Pons (tissue), 1 donor: Measurements from ENCODE around the gene SPACA6.

Experiments
- DNase-seq: peaks from one replicate; pipeline ENCODE4 v3.0.0-alpha.2; 2016; ENCODE audit warnings: low spot score

SPACA6 gene

DNA sequence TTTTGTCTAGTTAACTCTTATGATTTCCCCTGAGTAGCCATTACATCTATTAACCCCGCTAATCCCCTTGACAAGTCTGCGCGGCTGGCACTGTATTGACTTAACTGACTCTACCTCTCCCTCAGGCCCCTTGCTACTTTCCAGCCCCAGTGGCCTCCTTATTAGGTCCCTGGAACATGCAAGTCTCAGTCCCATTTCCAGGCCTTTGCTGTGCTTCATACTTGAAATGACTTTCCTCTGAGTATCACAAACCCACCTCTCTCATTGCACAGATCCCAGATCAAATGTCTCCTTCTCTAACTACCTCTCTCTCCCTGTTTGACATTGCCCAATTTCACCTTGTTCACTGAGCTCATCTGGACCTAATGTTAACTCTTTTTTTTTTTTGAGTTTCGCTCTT, 13.2 kb downstream of the SPACA6 start:
- DNase-seq = no peak

DNA sequence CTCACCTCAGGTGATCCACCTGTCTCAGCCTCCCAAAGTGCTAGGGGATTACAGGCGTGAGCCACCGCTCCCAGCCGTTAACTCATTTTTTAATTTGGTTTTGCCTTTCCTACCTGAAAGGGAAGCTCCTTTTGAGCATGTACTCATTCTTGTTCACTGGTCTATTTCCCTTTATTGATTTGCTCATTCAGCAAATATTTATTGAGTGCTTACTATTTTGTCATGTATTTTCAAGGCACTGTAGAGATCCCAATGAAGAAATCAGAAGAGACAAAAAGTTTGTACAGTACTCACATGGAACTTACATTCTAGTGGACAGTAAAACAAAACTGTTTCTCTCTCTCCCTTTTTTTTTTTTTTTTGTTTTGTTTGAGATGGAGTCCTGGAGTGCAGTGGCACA, 13.8 kb downstream of the SPACA6 start:
- DNase-seq = no peak

DNA sequence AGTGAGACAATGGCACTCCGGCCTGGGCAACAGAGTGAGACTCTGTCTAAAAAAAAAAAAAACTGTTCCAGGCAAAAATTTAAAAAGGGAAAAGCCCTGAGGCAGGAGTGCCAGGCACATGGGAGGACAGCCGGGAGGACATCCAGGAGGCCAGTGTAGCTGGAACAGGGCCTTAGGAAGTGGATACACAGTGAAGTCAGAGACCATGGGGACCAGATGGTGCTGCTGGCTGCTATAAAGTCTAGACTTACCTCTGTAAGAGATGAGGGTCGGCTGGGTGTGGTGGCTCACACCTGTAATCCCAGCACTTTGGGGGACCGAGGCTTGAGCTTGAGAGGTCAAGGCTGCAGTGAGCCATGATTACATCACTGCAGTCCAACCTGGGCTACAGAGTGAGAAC, 15.7 kb downstream of the SPACA6 start:
- no peak for DNase-seq

DNA sequence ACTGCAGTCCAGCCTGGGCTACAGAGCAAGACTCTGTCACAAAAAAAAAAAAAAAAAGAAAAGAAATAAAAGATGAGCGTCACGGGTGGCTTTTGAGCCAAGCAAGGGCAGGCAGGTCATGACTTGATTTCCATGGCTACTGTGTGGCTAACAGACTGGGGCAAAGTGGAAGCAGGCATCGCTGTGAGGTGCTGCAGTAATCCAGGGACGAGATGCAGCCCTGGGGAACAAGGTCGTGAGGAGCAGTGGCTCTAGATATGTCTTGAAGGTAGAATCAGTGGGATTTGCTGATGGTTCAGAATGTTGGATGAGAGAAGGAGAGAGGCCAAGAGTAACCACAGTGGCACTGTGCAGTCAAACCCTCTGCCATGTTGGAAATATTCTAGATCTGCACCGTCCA, 16.4 kb downstream of the SPACA6 start:
- no peak for DNase-seq

DNA sequence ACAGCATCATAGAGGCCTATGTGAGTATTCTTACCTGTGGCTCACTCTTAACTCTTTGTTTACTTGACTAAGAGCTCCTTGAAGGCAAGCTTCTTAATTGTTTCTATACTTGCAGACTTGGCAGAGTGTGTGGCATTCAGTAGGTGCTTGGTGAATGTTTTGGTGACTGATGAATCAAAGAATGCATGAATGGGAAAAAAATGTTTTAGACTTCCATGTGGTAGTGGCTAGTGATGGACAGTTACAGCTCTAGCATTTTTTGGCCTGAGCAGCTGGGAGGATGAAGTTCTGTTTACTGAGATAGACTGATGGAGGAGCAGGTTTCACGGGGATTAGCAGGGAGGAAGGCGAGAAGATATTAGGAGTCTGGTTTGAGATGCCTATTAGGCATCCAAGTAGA, 17.0 kb downstream of the SPACA6 start:
- DNase-seq = no peak

DNA sequence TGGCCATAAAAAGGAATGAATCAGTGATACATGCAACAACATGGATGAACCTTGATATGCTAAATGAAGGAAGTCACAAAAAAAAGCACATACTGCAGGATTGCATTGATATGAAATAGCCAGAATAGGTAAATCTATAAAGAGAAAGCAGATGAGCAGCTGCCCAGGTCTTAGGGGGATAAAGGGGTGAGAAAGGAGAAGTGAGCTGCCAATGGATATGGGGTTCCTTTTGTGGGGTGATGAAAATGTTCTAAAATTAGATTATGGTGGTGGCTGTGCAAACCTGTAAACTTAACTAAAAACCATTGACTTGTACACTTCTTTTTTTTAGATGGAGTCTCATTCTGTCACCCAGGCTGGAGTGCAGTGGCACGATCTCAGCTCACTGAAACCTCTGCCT, 18.6 kb downstream of the SPACA6 start:
- DNase-seq = no peak

DNA sequence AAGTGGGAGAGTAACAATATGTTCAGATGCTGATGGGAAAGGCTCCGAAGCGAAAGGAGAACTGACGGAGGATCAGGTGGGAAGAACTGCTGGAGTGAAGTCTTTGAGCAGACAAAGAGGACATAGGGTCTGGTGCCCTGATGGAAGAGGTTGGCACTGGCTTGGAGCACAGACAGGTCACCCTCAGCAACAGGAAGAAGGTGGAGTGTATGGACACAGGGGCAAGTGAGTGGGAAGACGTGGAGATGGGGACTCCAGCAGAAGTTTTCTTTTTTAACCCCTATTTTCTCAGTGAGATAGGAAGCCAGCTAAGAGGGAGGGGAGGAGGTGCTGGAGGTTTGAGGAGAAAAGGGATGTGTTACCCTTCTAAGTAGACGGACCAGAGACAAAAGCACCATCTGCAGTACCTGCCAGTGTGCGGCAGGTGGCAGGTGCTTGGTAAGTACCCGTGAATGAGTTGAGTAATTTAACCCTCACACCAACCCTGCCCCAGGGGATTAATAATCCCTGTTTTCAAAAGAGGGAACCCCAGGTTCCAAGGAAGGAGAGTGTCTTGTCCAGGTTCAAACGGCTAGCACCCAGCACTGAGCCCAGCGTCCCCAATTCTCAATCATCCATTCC, 19.4 kb downstream of the SPACA6 start:
- no peak for DNase-seq

DNA sequence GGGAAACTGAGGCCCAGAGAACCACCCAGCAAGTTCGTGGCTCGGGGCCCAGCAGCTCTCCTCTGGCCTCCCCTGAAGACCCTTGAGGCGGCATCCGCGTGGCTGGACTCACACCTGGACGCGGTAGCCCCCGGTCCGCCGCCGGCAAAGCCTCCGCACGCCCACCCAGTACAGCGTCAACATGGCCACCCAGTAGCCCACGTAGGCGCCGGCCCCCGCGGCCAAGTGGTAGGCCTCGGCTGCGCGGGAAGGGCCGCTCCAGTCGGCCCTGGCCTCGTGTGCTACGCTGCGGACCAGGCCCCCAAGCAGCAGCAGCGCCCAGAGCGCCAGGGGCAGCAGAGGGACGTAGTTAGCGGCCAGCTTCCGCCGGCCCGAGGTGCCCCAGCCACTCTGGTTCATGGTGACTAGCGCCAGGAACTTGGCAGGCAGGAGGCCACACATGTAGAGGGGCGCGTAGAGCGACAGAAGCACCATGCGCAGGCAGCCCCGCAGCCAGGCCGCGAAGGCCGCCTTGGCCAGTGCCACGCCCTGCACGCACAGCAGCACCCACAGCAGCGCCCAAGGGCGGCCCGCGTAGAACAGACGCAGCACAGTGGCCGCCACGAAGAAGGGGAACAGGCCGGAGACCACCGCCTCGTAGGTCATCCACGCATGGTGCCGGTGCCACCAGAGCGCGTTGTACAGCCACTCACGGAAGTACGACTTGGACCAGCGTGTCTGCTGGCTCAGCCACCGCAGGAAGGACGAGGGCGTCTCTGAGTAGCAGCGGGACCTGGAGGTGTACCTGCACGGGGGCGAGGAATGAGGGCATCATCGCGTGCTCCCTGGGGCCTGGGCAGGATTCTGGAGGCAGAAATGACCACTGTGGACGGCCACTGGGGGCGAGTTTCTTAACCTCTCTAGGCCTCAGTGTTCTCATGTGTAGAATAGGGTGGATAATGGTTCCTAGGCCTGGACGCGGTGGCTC, 20.5 kb downstream of the SPACA6 start:
- DNase-seq = no peak

DNA sequence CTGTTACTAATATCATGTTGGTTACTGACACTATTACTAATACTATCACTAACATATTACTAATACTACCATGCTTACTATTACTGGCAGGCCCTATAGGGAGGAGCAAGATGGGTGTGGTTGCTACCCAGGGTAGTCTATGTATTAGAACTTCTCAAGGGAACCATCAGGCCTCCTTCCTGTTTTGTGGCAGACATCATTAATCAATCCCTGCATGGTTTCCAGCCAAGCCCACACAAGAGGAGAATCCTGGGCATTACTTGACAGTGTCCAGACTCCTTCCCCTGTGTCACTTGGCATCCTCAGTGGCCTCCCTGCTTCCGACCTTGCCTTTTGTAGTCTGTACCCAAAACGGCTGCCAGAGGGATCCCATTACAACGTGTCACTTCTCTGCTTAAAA, 21.7 kb downstream of the SPACA6 start:
- DNase-seq = no peak

DNA sequence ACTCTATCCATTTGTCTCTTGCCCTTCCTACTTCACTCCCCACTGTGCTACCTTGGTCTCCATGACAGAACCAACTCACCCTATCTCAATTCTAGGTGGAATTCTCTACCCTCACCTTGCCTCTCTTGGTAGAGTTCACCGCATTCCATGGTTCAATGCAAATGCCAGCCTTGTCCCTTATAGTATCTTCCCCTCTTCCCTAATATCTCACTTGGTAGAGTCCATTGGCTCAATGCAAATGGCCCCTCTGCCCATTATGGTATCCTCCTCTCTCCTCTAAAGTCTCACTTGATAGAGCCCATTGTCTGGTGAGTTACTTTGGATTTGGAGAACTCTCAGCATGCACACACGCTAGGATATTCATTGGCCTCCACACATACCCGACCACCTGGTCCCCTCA, 22.7 kb downstream of the SPACA6 start:
- no peak for DNase-seq

DNA sequence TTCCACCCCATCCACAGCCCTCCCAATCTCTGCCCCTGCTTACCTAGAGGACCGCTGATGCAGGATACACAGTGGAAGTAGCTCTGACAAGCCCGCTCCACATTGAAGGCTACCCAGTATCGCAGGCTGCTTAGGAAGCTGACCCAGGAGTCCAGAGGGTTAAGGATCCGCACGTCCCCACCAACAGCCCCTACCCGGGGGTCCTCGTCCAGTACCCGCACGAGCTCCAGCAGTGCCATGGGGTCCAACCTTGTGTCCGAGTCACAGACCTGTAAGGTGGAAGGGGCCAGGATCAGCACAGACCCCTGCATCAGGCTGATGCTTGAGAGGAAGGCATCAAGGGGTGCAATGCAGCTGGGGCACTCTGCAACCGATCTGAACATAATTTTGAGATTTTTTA, 23.8 kb downstream of the SPACA6 start:
- no peak for DNase-seq

DNA sequence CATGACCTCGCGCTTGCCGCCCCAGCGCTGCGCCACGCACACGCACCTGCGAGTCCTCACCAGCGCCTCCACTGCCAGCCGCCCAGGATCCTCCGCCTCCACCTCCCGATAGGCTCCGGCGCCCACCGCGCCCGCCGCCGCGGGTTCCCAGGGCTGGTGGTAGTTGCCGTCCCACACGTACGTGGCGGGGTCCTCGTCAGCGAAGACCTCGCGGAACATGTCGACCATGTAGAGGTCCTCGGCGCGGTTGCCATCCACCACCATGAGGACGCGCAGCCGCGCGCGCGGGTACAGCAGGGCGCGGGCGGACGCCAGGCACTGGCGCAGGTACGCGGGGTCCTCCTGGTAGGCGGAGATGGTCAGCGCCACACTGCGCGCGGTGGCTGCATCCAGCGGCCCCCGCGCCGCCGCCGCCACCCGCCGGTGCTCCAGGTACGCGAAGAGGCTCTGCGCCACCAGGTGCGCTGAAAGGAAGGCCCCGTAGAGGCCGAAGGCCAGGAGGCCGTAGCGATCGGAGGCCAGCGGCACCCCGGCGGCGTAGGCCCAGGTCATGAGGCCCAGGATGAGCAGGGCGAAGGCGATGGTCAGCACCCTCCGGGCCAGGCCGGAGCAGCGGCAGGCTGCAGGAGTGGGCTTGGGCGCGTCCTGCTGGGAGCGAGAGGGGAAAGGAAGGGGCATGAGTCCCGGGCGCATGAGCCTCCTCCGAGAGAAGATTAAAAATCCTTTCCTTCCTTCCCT, 26.3 kb downstream of the SPACA6 start:
- DNase-seq = no peak

DNA sequence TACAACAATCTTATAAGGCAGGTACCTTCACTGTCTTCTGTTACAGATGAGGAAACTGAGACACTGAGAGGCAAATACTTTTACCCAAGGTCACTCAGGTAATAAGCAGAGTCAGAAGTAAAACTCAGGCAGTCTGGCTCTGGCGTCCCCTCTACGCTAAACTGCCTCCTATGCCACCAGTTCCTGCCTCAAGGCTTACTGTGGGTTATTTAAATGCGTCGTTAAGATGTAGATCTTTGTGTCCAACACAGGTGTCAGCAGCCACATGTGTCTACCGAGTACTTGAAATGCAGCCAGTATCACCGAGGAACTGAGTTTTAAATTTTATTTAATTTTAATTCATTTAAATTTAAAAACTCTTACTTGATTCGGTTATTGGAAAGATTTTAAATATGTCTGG, 28.8 kb downstream of the SPACA6 start:
- DNase-seq = no peak

DNA sequence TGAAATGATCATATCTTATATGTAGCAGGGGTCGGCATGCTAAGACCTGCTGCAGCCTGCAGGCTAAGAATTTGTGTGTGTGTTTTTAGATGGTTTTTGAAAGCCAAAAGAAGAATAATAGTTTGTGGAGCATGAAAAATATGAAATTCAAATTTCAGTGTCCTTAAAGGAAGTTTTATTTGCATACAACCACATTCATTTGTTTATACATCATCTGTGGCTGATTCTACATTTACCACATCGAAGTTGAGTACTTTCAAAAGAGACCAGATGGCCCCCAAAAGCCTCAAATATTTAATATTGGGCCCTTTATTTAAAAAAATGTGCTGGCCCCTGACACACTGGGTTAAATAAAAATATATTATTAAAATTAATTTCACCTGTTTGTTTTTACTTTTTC, 29.4 kb downstream of the SPACA6 start:
- DNase-seq = no peak

DNA sequence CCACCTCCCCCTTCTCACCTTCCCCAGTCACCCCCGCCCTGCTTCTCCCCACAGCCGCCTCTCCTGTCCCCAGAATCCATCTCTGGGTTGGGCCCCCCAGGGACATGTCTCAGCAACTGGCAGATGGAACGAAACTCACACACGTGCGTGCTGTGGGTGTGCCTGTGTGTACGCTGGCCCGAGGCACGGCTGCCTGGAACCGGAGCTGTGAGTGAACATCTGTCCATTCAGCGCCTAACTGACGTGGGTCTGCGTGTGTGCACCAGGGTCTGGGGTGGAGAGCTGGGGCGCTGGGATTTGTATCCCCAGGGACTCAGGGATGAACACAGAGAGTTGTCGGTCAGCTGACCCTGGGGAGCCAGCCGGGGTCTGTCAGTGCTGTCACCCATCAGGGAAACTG, 31.4 kb downstream of the SPACA6 start:
- no peak for DNase-seq

DNA sequence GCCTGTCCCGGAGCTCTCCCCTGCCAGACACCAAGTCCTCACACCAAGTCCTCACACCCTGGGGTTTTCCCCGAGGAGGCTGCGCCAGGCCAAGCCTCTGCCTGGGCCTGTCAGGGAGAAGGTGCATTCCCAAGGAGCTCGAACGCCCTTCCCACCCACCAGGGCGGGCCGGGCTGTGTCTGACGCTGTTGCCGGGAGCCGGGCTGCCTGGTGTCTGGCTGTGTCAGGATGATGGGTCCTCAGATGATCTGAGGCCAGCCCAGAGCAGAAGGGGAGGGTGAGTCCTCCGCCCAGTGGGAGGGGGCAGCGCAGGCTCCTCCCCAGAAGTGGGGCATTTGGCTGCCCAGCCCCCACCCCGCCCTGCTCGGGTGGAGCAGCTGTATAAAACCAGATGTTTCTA, 32.9 kb downstream of the SPACA6 start:
- DNase-seq = peak; percentile 93

DNA sequence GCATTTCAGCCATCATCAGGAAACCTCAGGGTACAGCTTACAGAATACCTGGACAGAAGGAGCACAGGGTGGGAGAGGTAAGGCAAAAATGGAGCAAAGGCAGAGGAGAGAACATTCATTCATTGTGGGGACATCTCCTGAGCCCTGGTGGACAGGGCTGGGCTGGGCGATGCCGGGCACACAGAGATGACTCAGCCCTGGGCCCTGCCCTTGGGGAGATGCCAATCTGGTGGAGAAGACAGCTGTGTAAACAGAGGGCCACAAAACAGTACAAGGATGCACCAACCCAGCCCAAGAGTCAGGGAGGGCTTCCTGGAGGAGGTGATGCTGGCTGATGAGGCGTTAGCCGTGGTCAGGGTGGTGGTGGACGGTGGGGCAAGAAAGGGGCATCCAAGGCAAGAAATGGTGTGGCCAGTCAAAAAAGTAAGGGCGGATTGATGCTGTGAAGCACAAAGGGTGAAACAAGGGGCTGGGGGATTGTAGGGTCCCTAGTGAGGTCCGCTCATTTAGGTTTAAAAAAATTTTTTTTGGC, 34.3 kb downstream of the SPACA6 start:
- DNase-seq = no peak

DNA sequence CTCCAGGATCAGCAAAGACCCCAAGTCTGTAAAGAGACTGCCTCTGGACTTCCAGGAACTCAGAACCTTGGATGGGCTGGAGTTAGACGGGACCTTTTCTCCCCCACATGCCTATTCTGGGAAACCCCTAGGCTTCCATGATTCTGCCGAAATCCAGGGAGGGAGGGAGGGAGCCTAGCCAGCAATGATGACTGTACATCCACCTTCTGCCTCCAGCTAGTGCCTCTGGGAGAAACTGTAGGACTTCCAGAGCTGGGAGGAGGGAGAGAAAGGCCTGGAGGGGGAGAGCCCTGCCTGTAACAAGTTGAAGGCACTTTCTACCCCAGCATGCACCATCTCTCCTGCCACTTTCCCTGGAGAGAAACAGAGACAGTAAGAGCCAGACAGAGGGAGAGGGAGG, 36.7 kb downstream of the SPACA6 start:
- no peak for DNase-seq

DNA sequence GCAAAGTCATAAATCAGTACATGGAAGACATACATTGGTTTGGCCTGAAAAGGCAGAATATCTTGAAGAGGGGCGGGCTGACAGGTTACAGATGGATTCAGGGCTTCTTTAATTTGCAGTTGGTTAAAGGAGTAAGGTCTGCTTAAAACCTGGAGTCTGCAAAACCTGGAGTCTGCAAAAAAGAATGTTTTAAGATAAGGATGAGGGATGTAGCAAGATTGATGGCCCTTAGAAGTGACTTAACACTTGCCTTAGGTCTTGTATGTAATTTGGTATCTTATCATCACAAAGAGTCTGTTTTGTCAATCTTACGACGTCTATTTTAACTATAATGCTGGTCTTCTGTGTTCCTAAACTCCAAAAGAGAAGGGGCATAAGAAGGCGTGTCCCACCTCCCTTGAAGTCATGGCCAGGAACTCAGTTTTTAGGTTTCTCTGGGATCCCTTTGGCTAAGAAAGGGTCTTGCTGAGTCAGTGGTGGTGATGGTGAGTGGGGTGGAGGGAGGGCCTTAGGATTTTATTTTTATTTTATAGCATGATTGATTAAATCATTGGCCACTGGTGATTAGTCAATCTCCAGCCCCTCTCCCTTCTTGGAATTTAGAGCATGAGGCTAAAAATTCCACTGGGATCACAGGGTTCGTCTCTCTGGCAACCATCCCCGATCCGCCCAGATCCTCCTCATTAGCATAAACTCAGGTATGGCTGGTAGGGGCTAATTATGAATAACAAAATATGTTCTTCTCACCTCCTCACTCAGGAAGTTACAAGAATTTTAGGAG, 40.8 kb downstream of the SPACA6 start:
- DNase-seq = no peak

DNA sequence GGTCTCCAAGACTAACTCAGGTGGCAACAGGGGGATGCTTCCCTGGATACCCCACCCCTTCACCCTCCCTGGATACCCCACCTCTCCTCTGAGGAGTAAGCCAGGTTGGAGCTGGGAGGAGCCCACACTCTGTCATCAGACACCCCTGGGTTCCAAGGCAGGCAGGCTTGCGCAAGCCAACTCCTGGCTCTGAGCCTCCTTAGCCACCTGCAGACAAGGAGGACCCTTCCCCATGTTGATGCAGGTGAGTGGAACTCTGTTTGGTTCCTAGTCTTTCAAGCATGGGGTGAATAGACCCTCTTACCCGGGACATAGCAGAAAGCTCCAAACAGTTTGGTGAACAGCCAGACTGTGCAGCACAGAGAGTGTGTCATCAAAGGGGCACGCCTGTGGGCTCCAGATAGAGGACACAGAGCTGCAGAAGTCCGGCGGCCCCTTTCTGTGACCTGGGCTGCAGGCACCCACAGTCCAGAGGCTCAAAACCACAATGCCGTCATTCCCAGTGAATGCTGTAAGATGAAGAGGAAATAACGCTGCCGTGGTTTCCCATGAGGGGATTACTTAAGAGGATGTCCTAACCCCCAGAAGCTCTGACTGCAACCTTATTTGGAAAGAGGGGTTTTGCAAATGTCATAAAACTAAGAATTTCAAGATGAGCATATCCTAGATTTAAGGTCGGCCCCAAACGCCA, 42.8 kb downstream of the SPACA6 start:
- peak; percentile 69 for DNase-seq

DNA sequence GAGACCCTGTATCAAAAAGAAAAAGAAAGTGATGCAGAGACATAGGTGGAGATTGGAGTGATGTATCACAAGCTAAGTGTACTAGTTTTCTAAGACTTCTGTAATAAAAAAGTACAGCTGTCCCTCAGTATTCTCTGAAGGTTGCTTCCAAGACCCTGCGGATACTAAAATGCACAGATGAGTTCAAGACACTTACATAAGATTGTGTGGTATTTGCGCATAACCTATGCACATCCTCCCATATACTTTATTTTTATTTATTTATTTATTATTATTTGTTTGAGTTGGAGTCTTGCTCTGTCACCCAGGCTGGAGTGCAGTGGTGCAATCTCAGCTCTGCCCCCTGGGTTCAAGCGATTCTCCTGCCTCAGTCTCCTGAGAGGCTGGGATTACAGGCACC, 44.3 kb downstream of the SPACA6 start:
- no peak for DNase-seq
